ENCODE data around the gene ARID1B. TPM values are rescaled to one million over a fixed set of nuclear protein-coding genes. Genes with fewer than 3 reads are reported as not detected.

The ARID1B gene
- total RNA-seq, 1 experiment from 2014 or later, result 35.6 TPM

GRCh38 chr6:156919370-156919769 is 142.2 kb downstream of the ARID1B start (continued):
- TF ChIP-seq TCF7L2 (IDR thresholded peaks at IDR 0.05; ENCODE audit: borderline replicate concordance, extremely low read depth, insufficient read depth, insufficient read length) (no peak), YY1 (IDR thresholded peaks at IDR 0.05; ENCODE audit: extremely low read depth, insufficient replicate concordance, low read depth, low read length) (no peak), CEBPB (IDR thresholded peaks at IDR 0.05; ENCODE audit: low read depth) (no peak), SP1 (IDR thresholded peaks at IDR 0.05; ENCODE audit: low read depth) (no peak), ZFX (IDR thresholded peaks at IDR 0.05) (no peak), EZH2 (IDR thresholded peaks at IDR 0.05) (no peak), SRF (IDR thresholded peaks at IDR 0.05; ENCODE audit: low read depth) (no peak), ELF1 (IDR thresholded peaks at IDR 0.05; ENCODE audit: borderline replicate concordance, low read depth) (no peak), JUND (IDR thresholded peaks at IDR 0.05) (no peak), SIN3A (IDR thresholded peaks at IDR 0.05; ENCODE audit: low read depth) (no peak)

DNA sequence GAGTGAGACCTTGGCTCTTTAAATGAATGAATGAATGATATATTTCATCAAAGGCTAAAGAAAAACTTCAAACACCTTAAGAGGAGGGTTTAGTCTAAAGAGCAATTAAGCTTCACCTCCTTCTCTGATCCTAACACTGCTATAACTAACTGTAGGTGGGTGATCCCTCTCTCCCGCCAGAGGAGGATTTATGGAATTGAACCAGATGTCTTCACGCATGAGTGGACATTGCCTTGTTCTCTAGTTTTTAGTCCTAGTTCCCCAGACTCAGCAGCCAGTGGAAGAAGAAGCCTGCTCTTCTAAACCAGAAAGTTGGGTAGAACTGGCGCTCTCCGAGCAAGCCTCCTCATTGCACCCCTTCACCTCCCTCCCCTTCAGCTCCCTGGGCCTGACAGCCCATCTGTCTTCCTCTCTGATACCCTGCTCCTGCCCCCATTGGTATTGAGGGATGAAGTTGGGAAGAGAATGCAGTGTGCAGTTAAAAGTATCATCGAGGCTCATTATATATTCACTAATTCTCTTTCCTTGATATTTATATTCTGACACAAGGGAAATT is 142.7 kb downstream of the ARID1B start:
- CTCF ChIA-PET, result no interaction called here
- intact Hi-C loops (cut with micrococcal nuclease), result no loop called here
- H3K27ac ChIP-seq (ENCODE audit: low read depth, low read length), result no peak overlapping the region
- H3K4me2 ChIP-seq (ENCODE audit: low read length), result no peak overlapping the region
- H3K4me3 ChIP-seq (replicated peaks in 1 of 2; ENCODE audit: low read depth in 1 of 2, low read length in 2 of 2), result no peak overlapping the region
- H2AFZ ChIP-seq (ENCODE audit: low read depth, low read length, poor library complexity, severe bottlenecking), result no peak overlapping the region
- POLR2A ChIA-PET, result no interaction called here
- ATAC-seq (no peak), DNase-seq (ENCODE audit: low read depth, low spot score) (no peak)
- no peaks in the 10 kb centered on the region for H4K20me1 ChIP-seq (ENCODE audit: insufficient read depth)
- H3K9ac ChIP-seq (ENCODE audit: low read length), result no peak overlapping the region
- no peak for TF ChIP-seq POLR2A (IDR thresholded peaks at IDR 0.05; ENCODE audit: borderline replicate concordance, extremely low read depth, insufficient read depth, insufficient read length)
- no peak for TF ChIP-seq ZBTB33 (IDR thresholded peaks at IDR 0.05; ENCODE audit: extremely low read depth, insufficient replicate concordance, low read length)
- no peak for TF ChIP-seq SRF (IDR thresholded peaks at IDR 0.05; ENCODE audit: low read depth)
- TF ChIP-seq EZH2phosphoT487 (IDR thresholded peaks at IDR 0.05; ENCODE audit: borderline replicate concordance), result no peak
- no peak for TF ChIP-seq JUND (IDR thresholded peaks at IDR 0.05)
- no peak for TF ChIP-seq SP1 (IDR thresholded peaks at IDR 0.05; ENCODE audit: low read depth)
- TF ChIP-seq ZNF274 (IDR thresholded peaks at IDR 0.05; ENCODE audit: low read depth, low read length), result no peak
- TF ChIP-seq, protein P1, sequence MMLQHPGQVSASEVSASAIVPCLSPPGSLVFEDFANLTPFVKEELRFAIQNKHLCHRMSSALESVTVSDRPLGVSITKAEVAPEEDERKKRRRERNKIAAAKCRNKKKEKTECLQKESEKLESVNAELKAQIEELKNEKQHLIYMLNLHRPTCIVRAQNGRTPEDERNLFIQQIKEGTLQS (IDR thresholded peaks at IDR 0.05), result no peak
- TF ChIP-seq YY1 (IDR thresholded peaks at IDR 0.05; ENCODE audit: extremely low read depth, insufficient replicate concordance, low read depth, low read length), result no peak
- no peaks in the 10 kb centered on the region for H3K27me3 ChIP-seq (ENCODE audit: insufficient read depth, low read length)
- H3K79me2 ChIP-seq (ENCODE audit: insufficient read depth, low read length), result peaks cover 11% of the 10 kb centered on the region
- no peaks in the 10 kb centered on the region for H3K36me3 ChIP-seq (ENCODE audit: control insufficient read depth in 1 of 2, insufficient read depth in 2 of 2, low read length in 2 of 2)
- H3K4me1 ChIP-seq (ENCODE audit: control insufficient read depth in 1 of 2, insufficient read depth in 2 of 2, low read length in 2 of 2), result peaks cover 2 to 9% of the 10 kb centered on the region in 2 experiments; a peak in 2 of 4 replicates
- RAD21 ChIA-PET (ENCODE audit: low non-redundant PET in 1 of 2, low total read pairs in 2 of 2, uncharacterized antibody in 2 of 2, unreplicated experiment in 2 of 2), result no interaction called here
- BruUV-seq (replicated peaks), result no TSS peak
- no peaks in the 10 kb centered on the region for H3K9me2 ChIP-seq (ENCODE audit: insufficient read depth)
- no peaks in the 10 kb centered on the region for H3K9me3 ChIP-seq (ENCODE audit: control insufficient read depth in 1 of 2, insufficient read depth in 1 of 2, low read depth in 1 of 2, low read length in 2 of 2)
